ENCODE results near the gene NATD1.
"Not testable (repeated sequence)": the region's sequence is repeated elsewhere in the genome, so short reads cannot be mapped to it uniquely, and the experiment has no call there.

NATD1 gene

GRCh38 chr17:21243516-21244303 lies 9.5 kb downstream of the NATD1 start:
- no peak for DNase-seq

- DNase-seq = no peak
These were observed 10.3 kb downstream of the NATD1 start for GRCh38 chr17:21242780-21243515.

GRCh38 chr17:21242026-21242697 lies 11.0 kb downstream of the NATD1 start:
- no peak for DNase-seq

- DNase-seq = no peak
These were observed 11.6 kb downstream of the NATD1 start for GRCh38 chr17:21241564-21241963.

- no peak for DNase-seq
These were observed 12.7 kb downstream of the NATD1 start for GRCh38 chr17:21240369-21241055.

GRCh38 chr17:21239680-21240368 lies 13.4 kb downstream of the NATD1 start:
- no peak for DNase-seq

- no peak for DNase-seq
These were observed 17.3 kb downstream of the NATD1 start for GRCh38 chr17:21235921-21236320.

GRCh38 chr17:21233581-21234347 lies 19.4 kb downstream of the NATD1 start:
- DNase-seq = no peak

GRCh38 chr17:21232033-21232749 lies 21.0 kb downstream of the NATD1 start:
- no peak for DNase-seq

GRCh38 chr17:21231533-21231932 lies 21.7 kb downstream of the NATD1 start:
- DNase-seq = no peak

- DNase-seq = no peak
These were observed 24.4 kb downstream of the NATD1 start for GRCh38 chr17:21228845-21229244.

GRCh38 chr17:21228111-21228510 lies 25.1 kb downstream of the NATD1 start:
- no peak for DNase-seq

- DNase-seq = not testable (repeated sequence)
These were observed 25.9 kb downstream of the NATD1 start for GRCh38 chr17:21227277-21227676.

- no peak for DNase-seq
These were observed 30.1 kb downstream of the NATD1 start for GRCh38 chr17:21223086-21223485.

GRCh38 chr17:21218831-21219380 lies 34.3 kb downstream of the NATD1 start:
- DNase-seq = no peak

- DNase-seq = peak; percentile 73
These were observed 35.1 kb downstream of the NATD1 start for GRCh38 chr17:21218101-21218500.

- no peak for DNase-seq
These were observed 35.9 kb downstream of the NATD1 start for GRCh38 chr17:21217346-21217745.

GRCh38 chr17:21215935-21216334 lies 37.3 kb downstream of the NATD1 start:
- DNase-seq = no peak

- peak; percentile 33 for DNase-seq
These were observed 38.3 kb downstream of the NATD1 start for GRCh38 chr17:21214777-21215541.
